Sigmoid colon (tissue), 4 donors: ENCODE measurements around the gene ANKRD2.

Source experiments
- POLR2A ChIP-seq, 2 donors: fragments of 450-650 bp; IDR thresholded peaks; one replicate each; pipeline ENCODE4 v1.6.1; 2016; ENCODE audit warnings: antibody characterized with exemption in 2 of 2, mild to moderate bottlenecking in 2 of 2, moderate library complexity in 2 of 2
- POLR2AphosphoS5 ChIP-seq, 4 donors: sonication (generic); formaldehyde crosslinking; IDR thresholded peaks; one replicate each; pipeline ENCODE4 v1.6.1; 2017; ENCODE audit warnings: antibody characterized with exemption in 4 of 4
- TF ChIP-seq, protein P1 (sequence below), 4 experiments: fragments of 450-650 bp in 3 of 4; fragments of 200-600 bp in 1 of 4; IDR thresholded peaks; one replicate each; pipeline ENCODE4 v1.5.1; 2016 to 2019; ENCODE audit warnings: antibody characterized with exemption in 4 of 4, mild to moderate bottlenecking in 3 of 4, moderate library complexity in 2 of 4

DNA sequence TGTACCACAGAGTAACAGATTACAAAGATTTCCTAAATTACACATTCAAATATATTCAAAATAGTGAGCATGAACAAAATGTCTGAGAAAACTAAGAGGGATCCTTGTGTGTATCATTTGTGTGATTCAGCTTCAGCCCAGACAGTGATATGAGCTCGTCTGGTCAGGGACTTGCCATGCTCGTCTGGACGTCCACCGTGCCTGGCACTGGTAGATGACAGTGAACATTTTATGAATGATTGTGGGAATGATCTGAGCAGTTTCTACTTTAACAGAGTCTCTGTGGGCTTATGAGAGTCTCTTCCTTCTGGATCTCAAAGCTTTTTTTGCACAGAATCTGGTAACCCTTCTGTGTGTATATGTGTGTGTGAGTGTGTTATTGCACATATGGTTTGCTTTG lies 34.2 kb upstream of the ANKRD2 start:
- TF ChIP-seq, protein P1, sequence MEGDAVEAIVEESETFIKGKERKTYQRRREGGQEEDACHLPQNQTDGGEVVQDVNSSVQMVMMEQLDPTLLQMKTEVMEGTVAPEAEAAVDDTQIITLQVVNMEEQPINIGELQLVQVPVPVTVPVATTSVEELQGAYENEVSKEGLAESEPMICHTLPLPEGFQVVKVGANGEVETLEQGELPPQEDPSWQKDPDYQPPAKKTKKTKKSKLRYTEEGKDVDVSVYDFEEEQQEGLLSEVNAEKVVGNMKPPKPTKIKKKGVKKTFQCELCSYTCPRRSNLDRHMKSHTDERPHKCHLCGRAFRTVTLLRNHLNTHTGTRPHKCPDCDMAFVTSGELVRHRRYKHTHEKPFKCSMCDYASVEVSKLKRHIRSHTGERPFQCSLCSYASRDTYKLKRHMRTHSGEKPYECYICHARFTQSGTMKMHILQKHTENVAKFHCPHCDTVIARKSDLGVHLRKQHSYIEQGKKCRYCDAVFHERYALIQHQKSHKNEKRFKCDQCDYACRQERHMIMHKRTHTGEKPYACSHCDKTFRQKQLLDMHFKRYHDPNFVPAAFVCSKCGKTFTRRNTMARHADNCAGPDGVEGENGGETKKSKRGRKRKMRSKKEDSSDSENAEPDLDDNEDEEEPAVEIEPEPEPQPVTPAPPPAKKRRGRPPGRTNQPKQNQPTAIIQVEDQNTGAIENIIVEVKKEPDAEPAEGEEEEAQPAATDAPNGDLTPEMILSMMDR (IDR thresholded peaks at IDR 0.05) = no peak
- TF ChIP-seq POLR2A (IDR thresholded peaks at IDR 0.05) (no peak), POLR2AphosphoS5 (IDR thresholded peaks at IDR 0.05) (no peak)
